ENCODE results near the gene VAC14.
A peak's percentile ranks its signal among the peaks of the same experiment; 100 is the strongest.

The VAC14 gene

DNA sequence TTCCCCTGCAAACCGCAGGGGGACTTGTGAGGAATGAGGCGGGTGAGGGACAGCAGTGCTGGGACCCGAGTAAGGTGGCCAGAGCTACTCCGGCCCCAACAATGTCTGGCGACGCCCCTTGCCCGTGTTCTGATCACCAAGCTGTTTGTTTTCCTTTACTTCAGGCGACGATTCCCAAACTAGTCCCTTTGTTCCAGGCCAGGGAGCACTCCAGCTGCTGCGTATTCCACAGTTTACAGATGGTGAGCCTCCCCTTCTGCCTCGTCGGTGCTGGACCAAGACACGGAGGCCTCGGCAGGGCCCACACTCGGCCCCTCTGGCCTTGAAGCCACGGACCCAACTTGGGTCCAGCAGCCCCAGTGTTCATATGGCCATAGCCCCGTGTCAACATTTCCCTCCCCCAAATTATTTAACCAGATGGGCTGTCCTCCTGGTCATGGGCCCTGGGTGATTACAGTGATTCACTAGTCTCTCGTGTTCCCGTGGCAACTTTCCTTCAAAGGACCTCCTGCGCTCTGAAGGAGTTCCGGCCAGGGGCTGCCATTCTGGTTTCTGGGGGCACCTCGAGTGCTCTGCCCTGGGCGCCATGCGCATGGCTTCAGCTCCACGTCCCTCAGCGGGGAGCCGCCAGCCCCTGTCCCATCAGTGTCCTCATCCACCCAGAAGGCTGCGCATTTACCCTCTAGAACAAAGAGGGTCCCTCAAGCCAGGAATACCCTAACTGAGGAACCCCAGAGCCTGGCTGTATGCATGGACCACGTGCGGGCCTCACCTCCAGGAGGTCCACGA lies 90.3 kb downstream of the VAC14 start:
- Histone ChIP-seq H3K9ac (ENCODE audit: insufficient read length, low read depth) (no peak overlapping the region), H3K36me3 (ENCODE audit: insufficient read depth, insufficient read length, low read length) (peaks cover 23% of the 10 kb centered on the region), H3K4me3 (ENCODE audit: insufficient read length, low read depth) (no peak overlapping the region), H3K9me3 (ENCODE audit: insufficient read depth, low read length) (no peaks in the 10 kb centered on the region), H3K4me1 (ENCODE audit: insufficient read depth, insufficient read length) (peaks cover 40% of the 10 kb centered on the region), H3K27me3 (ENCODE audit: insufficient read depth, insufficient read length) (no peaks in the 10 kb centered on the region)
- DNase-seq (ENCODE audit: low read depth, low spot score) = no peak
- no peak for TF ChIP-seq ZNF274 (IDR thresholded peaks at IDR 0.05; ENCODE audit: low read depth, low read length)
- TF ChIP-seq YY1 (IDR thresholded peaks at IDR 0.05; ENCODE audit: insufficient read depth, insufficient read length) = no peak
- TF ChIP-seq SUZ12 (IDR thresholded peaks at IDR 0.05; ENCODE audit: extremely low read depth, insufficient read depth, insufficient read length) = no peak

DNA sequence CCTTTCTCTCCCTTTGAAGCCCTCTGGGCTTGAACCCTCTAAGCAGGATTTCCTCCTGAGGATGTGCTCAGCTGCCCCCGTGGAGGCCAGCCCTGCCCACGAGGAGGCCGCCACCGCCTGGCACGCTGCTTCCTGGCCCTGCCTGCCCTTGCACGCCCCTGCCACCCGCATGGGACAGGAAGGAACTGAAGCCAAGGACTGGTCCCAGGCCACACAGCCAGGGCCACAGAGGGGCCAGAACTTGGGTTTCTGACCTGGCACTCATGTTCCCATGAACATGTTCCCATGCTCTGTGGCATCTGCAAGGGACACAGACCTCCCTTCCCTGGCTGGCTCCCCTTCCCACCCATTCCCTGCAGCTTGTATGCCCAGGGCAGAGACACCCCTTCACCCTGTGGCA lies 91.0 kb downstream of the VAC14 start:
- Histone ChIP-seq H3K4me1 (ENCODE audit: insufficient read depth, insufficient read length) (peaks cover 42% of the 10 kb centered on the region), H3K9me3 (ENCODE audit: insufficient read depth, low read length) (no peaks in the 10 kb centered on the region), H3K4me3 (ENCODE audit: insufficient read length, low read depth) (no peak overlapping the region), H3K36me3 (ENCODE audit: insufficient read depth, insufficient read length, low read length) (peaks cover 23% of the 10 kb centered on the region), H3K27me3 (ENCODE audit: insufficient read depth, insufficient read length) (no peaks in the 10 kb centered on the region), H3K9ac (ENCODE audit: insufficient read length, low read depth) (no peak overlapping the region)
- DNase-seq (ENCODE audit: low read depth, low spot score) = no peak
- TF ChIP-seq ZNF274 (IDR thresholded peaks at IDR 0.05; ENCODE audit: low read depth, low read length) = no peak
- no peak for TF ChIP-seq YY1 (IDR thresholded peaks at IDR 0.05; ENCODE audit: insufficient read depth, insufficient read length)
- no peak for TF ChIP-seq SUZ12 (IDR thresholded peaks at IDR 0.05; ENCODE audit: extremely low read depth, insufficient read depth, insufficient read length)

DNA sequence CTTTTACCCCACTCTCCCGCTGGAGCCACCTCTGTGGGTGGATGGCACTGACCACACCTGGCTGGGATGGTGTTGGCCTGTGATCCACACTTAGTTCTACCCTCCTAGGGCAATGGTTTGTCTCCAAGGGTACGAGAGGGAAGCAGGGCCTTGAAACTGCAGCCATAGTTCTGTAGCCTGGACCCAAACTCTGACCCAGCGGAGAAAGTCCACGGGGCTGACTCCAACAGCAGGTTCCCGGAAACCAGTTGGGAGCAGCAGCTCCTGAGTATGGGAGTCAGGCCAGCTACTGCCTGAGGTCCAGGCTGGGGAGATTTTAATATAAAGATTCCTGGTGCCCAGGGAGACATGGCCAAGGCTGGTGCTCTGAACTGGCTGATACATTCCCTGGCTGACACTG lies 91.5 kb downstream of the VAC14 start:
- H3K9me3 ChIP-seq (ENCODE audit: insufficient read depth, low read length) = no peaks in the 10 kb centered on the region
- H3K27me3 ChIP-seq (ENCODE audit: insufficient read depth, insufficient read length) = no peaks in the 10 kb centered on the region
- TF ChIP-seq ZNF274 (IDR thresholded peaks at IDR 0.05; ENCODE audit: low read depth, low read length) = no peak
- TF ChIP-seq SUZ12 (IDR thresholded peaks at IDR 0.05; ENCODE audit: extremely low read depth, insufficient read depth, insufficient read length) = no peak
- TF ChIP-seq YY1 (IDR thresholded peaks at IDR 0.05; ENCODE audit: insufficient read depth, insufficient read length) = no peak
- H3K9ac ChIP-seq (ENCODE audit: insufficient read length, low read depth) = no peak overlapping the region
- DNase-seq (ENCODE audit: low read depth, low spot score) = no peak
- H3K4me1 ChIP-seq (ENCODE audit: insufficient read depth, insufficient read length) = peaks cover 42% of the 10 kb centered on the region
- H3K36me3 ChIP-seq (ENCODE audit: insufficient read depth, insufficient read length, low read length) = peaks cover 23% of the 10 kb centered on the region
- H3K4me3 ChIP-seq (ENCODE audit: insufficient read length, low read depth) = no peak overlapping the region

DNA sequence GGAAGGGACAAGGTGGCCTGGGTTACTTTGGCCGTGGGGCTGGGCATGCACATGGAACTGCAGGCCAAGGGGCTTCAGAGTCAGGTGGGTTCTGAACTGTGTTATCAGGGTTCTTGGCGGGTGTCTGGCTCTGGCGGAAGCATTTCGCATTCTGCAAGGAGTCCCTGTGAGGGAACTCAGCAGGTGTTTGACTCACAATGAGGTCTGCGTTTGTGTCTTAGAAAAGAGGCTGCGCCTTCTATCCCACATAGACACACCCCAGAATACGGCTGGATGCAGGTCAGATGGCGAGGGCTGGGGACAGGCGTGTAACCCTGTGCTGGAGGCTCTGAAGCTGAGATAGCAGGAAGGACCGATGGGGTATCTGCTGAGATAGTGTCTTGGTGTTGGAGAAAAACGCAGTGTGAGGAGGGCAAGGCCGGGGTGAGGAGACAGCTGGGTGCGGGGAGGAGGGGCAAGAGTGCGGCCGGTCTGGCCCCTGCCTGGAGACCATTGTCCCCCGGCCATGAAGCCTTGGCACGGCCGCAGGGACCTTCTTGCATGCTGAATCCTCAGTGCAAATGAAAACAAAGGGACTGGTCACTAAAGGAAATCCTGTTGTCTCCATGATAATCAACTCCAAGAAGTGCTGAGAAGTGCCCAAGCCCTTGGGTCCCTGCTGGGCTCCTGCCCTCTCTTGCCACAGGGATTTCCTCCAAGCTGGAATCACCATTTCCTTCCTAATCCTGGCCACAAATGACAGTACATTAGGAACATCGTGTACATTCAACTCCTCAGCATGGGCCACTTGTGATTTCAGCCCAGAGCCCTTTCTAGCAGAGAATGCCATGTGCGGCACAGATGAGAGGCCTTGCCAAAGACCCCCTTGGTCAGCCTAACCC lies 92.4 kb downstream of the VAC14 start:
- no peaks in the 10 kb centered on the region for H3K9me3 ChIP-seq (ENCODE audit: insufficient read depth, low read length)
- peaks cover 44% of the 10 kb centered on the region for H3K4me1 ChIP-seq (ENCODE audit: insufficient read depth, insufficient read length)
- peaks cover 23% of the 10 kb centered on the region for H3K36me3 ChIP-seq (ENCODE audit: insufficient read depth, insufficient read length, low read length)
- H3K9ac ChIP-seq (ENCODE audit: insufficient read length, low read depth) = peak overlapping the region; percentile 13
- DNase-seq (ENCODE audit: low read depth, low spot score) = no peak
- H3K27me3 ChIP-seq (ENCODE audit: insufficient read depth, insufficient read length) = no peaks in the 10 kb centered on the region
- no peak overlapping the region for H3K4me3 ChIP-seq (ENCODE audit: insufficient read length, low read depth)
- no peak for TF ChIP-seq ZNF274 (IDR thresholded peaks at IDR 0.05; ENCODE audit: low read depth, low read length)

DNA sequence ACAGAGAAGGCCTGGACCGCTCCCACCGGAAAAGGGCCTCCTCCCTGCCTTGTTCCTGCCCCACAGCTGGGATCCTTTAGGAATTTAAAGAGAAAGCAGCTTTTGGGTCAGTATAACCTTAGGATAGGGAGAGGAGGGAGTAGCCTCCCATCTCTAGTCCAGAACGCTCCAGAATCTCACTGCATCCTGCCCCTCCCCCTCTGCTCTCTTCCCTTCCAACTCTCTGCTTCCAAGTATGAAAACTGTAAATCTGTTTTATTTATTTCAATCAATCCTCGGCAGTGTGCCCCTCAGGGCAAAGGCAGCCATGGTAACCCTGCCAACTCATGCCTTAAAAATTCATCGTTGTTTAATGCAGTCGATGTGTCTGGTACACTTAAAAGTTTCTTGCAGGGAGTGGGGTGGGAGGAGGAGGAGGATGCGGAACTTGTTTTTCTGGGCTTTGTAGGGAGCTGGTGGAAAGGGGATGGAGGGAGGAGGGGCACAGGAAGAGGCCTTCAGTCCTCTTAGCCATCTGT lies 94.0 kb downstream of the VAC14 start:
- Histone ChIP-seq H3K9ac (ENCODE audit: insufficient read length, low read depth) (no peak overlapping the region), H3K27me3 (ENCODE audit: insufficient read depth, insufficient read length) (no peaks in the 10 kb centered on the region), H3K4me1 (ENCODE audit: insufficient read depth, insufficient read length) (peaks cover 45% of the 10 kb centered on the region), H3K9me3 (ENCODE audit: insufficient read depth, low read length) (no peaks in the 10 kb centered on the region), H3K36me3 (ENCODE audit: insufficient read depth, insufficient read length, low read length) (peaks cover 23% of the 10 kb centered on the region), H3K4me3 (ENCODE audit: insufficient read length, low read depth) (no peak overlapping the region)
- DNase-seq (ENCODE audit: low read depth, low spot score) = no peak
- TF ChIP-seq SUZ12 (IDR thresholded peaks at IDR 0.05; ENCODE audit: extremely low read depth, insufficient read depth, insufficient read length) (no peak), YY1 (IDR thresholded peaks at IDR 0.05; ENCODE audit: insufficient read depth, insufficient read length) (no peak), ZNF274 (IDR thresholded peaks at IDR 0.05; ENCODE audit: low read depth, low read length) (no peak)

DNA sequence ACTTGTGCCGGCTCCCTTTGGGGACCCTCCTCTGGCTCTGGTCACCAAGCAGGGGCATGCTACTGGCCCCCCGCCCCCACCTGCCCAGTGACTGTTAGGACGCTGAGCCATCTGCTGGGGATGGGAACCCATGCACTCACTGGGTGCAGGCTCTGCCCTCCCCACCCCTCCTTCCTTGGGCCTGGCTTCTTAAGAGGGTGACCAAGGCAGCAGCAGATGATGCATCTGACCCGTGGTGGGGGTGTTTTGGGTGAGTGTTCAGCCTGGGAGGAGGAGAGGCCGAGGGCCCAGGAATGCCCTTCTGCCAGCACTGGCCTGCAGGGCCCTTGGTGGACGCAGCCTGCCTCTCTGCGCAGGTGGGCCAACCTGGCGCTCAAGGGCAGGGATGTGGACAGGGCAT lies 95.9 kb downstream of the VAC14 start:
- H3K36me3 ChIP-seq (ENCODE audit: insufficient read depth, insufficient read length, low read length) = peaks cover 14% of the 10 kb centered on the region
- peaks cover 50% of the 10 kb centered on the region for H3K4me1 ChIP-seq (ENCODE audit: insufficient read depth, insufficient read length)
- TF ChIP-seq ZNF274 (IDR thresholded peaks at IDR 0.05; ENCODE audit: low read depth, low read length) (no peak), SUZ12 (IDR thresholded peaks at IDR 0.05; ENCODE audit: extremely low read depth, insufficient read depth, insufficient read length) (no peak), YY1 (IDR thresholded peaks at IDR 0.05; ENCODE audit: insufficient read depth, insufficient read length) (no peak)

DNA sequence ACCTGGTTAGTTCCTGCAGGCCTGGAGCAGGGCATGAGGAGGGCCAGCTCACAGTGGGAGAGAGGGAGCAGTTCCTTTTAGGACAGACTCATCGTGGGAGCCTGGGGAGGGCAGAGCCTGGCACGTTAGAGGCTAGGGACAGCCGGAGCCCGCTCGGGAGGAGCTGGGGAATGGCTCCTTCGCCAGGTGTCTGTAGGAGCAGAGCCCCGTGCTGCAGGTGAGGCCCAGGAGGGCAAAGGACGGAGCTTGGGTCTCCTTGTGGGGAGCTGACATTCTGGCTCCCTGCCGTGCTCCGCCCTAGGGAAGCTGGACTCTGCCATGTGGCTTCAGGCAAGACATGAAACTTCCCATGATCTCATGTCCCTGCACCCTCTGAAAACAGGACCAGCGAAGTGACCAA lies 96.4 kb downstream of the VAC14 start:
- no peak for TF ChIP-seq SUZ12 (IDR thresholded peaks at IDR 0.05; ENCODE audit: extremely low read depth, insufficient read depth, insufficient read length)
- no peak for TF ChIP-seq ZNF274 (IDR thresholded peaks at IDR 0.05; ENCODE audit: low read depth, low read length)
- no peak for TF ChIP-seq YY1 (IDR thresholded peaks at IDR 0.05; ENCODE audit: insufficient read depth, insufficient read length)
- Histone ChIP-seq H3K4me3 (ENCODE audit: insufficient read length, low read depth) (no peak overlapping the region), H3K27me3 (ENCODE audit: insufficient read depth, insufficient read length) (no peaks in the 10 kb centered on the region), H3K9me3 (ENCODE audit: insufficient read depth, low read length) (no peaks in the 10 kb centered on the region), H3K9ac (ENCODE audit: insufficient read length, low read depth) (peak overlapping the region; percentile 16), H3K36me3 (ENCODE audit: insufficient read depth, insufficient read length, low read length) (peaks cover 16% of the 10 kb centered on the region), H3K4me1 (ENCODE audit: insufficient read depth, insufficient read length) (peaks cover 54% of the 10 kb centered on the region)
- DNase-seq (ENCODE audit: low read depth, low spot score) = no peak

More for the DNA sequence above, 95.9 kb downstream of the VAC14 start:
- Histone ChIP-seq H3K9ac (ENCODE audit: insufficient read length, low read depth) (no peak overlapping the region), H3K9me3 (ENCODE audit: insufficient read depth, low read length) (no peaks in the 10 kb centered on the region), H3K27me3 (ENCODE audit: insufficient read depth, insufficient read length) (no peaks in the 10 kb centered on the region), H3K4me3 (ENCODE audit: insufficient read length, low read depth) (no peak overlapping the region)
- no peak for DNase-seq (ENCODE audit: low read depth, low spot score)
